ENCODE results near the gene CAB39. TPM values are rescaled to one million over a fixed set of nuclear protein-coding genes. Genes with fewer than 3 reads are reported as not detected.

CAB39 gene
- total and polyA plus RNA-seq, 2 experiments from 2014 or later = 18.7 to 67.5 TPM

DNA sequence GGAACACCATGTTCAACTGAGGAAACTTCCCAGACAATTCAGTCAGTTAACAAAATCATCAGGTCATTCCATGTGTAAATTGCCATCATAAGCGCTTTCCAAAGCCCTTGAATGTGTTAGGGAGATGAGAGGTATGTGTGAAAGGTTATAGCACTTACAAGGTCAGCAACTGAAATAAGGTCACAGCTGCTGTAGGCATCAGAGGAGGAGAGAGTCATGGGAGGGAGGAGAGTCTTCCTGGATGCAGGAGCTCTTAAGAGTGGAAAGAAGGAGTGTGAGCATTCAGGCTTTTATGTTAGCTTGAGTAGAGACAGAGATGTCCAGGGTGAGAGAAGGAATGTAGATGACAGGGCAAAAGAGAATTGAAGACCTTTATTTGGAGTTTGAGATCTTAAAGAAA, 67.0 kb downstream of the CAB39 start:
- Histone ChIP-seq H3K4me2 (no peak overlapping the region), H3K4me1 (ENCODE audit: insufficient read depth) (no peaks in the 10 kb centered on the region), H3K27ac (ENCODE audit: low read depth) (no peak overlapping the region), H2AFZ (no peak overlapping the region), H4K20me1 (replicated peaks; ENCODE audit: insufficient read depth) (peaks cover 9% of the 10 kb centered on the region; the same call in 1 of the 2 replicates), H3K9me2 (ENCODE audit: insufficient read depth) (no peaks in the 10 kb centered on the region), H3K4me3 (no peak overlapping the region), H3K79me2 (replicated peaks; ENCODE audit: insufficient read depth) (peaks cover 57% of the 10 kb centered on the region), H3K36me3 (ENCODE audit: insufficient read depth) (0 out of 2 replicates have a peak, but pooled peaks cover 3% of the 10 kb centered on the region), H3F3A (replicated peaks; ENCODE audit: low read depth) (no peaks in the 10 kb centered on the region), H3K27me3 (ENCODE audit: insufficient read depth) (no peaks in the 10 kb centered on the region)
- peaks cover 29% of the 10 kb centered on the region for H3K36me3 Mint-ChIP-seq (ENCODE audit: low read depth)
- no peaks in the 10 kb centered on the region for H3K27me3 Mint-ChIP-seq (ENCODE audit: insufficient read depth, low read depth, poor library complexity)
- H3K4me3 Mint-ChIP-seq = no peak overlapping the region
- no peak overlapping the region for H3K27ac Mint-ChIP-seq
- peaks cover 10% of the 10 kb centered on the region for H3K9me3 Mint-ChIP-seq
- TF ChIP-seq POLR2AphosphoS5 (IDR thresholded peaks at IDR 0.05; ENCODE audit: low read depth) (no peak), ZNF331 (CRISPR knock-in tag; IDR thresholded peaks at IDR 0.05; ENCODE audit: low read depth) (no peak), ZNF114 (CRISPR knock-in tag; IDR thresholded peaks at IDR 0.05) (no peak), CTCF (conservative IDR thresholded peaks at IDR 0.05; ENCODE audit: low read depth in 2 of 2) (no peak), CREB1 (CRISPR knock-in tag; IDR thresholded peaks at IDR 0.05; ENCODE audit: low read depth) (no peak), STAT1 (IDR thresholded peaks at IDR 0.05; ENCODE audit: unreplicated experiment) (no peak), EZH2 (IDR thresholded peaks at IDR 0.05; ENCODE audit: low read depth, unreplicated experiment) (no peak), NANOG (IDR thresholded peaks at IDR 0.05; ENCODE audit: borderline replicate concordance) (no peak), ETS1 (IDR thresholded peaks at IDR 0.05) (no peak), JUNB (IDR thresholded peaks at IDR 0.05; ENCODE audit: unreplicated experiment) (no peak), EZH2phosphoT487 (IDR thresholded peaks at IDR 0.05; ENCODE audit: unreplicated experiment) (no peak), REST (IDR thresholded peaks at IDR 0.05; ENCODE audit: unreplicated experiment) (no peak)
- TF ChIP-seq, protein P1, sequence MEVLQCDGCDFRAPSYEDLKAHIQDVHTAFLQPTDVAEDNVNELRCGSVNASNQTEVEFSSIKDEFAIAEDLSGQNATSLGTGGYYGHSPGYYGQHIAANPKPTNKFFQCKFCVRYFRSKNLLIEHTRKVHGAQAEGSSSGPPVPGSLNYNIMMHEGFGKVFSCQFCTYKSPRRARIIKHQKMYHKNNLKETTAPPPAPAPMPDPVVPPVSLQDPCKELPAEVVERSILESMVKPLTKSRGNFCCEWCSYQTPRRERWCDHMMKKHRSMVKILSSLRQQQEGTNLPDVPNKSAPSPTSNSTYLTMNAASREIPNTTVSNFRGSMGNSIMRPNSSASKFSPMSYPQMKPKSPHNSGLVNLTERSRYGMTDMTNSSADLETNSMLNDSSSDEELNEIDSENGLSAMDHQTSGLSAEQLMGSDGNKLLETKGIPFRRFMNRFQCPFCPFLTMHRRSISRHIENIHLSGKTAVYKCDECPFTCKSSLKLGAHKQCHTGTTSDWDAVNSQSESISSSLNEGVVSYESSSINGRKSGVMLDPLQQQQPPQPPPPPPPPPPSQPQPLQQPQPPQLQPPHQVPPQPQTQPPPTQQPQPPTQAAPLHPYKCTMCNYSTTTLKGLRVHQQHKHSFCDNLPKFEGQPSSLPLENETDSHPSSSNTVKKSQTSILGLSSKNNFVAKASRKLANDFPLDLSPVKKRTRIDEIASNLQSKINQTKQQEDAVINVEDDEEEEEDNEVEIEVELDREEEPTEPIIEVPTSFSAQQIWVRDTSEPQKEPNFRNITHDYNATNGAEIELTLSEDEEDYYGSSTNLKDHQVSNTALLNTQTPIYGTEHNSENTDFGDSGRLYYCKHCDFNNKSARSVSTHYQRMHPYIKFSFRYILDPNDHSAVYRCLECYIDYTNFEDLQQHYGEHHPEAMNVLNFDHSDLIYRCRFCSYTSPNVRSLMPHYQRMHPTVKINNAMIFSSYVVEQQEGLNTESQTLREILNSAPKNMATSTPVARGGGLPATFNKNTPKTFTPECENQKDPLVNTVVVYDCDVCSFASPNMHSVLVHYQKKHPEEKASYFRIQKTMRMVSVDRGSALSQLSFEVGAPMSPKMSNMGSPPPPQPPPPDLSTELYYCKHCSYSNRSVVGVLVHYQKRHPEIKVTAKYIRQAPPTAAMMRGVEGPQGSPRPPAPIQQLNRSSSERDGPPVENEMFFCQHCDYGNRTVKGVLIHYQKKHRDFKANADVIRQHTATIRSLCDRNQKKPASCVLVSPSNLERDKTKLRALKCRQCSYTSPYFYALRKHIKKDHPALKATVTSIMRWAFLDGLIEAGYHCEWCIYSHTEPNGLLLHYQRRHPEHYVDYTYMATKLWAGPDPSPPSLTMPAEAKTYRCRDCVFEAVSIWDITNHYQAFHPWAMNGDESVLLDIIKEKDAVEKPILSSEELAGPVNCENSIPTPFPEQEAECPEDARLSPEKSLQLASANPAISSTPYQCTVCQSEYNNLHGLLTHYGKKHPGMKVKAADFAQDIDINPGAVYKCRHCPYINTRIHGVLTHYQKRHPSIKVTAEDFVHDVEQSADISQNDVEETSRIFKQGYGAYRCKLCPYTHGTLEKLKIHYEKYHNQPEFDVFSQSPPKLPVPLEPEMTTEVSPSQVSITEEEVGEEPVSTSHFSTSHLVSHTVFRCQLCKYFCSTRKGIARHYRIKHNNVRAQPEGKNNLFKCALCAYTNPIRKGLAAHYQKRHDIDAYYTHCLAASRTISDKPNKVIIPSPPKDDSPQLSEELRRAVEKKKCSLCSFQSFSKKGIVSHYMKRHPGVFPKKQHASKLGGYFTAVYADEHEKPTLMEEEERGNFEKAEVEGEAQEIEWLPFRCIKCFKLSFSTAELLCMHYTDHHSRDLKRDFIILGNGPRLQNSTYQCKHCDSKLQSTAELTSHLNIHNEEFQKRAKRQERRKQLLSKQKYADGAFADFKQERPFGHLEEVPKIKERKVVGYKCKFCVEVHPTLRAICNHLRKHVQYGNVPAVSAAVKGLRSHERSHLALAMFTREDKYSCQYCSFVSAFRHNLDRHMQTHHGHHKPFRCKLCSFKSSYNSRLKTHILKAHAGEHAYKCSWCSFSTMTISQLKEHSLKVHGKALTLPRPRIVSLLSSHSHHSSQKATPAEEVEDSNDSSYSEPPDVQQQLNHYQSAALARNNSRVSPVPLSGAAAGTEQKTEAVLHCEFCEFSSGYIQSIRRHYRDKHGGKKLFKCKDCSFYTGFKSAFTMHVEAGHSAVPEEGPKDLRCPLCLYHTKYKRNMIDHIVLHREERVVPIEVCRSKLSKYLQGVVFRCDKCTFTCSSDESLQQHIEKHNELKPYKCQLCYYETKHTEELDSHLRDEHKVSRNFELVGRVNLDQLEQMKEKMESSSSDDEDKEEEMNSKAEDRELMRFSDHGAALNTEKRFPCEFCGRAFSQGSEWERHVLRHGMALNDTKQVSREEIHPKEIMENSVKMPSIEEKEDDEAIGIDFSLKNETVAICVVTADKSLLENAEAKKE (CRISPR knock-in tag; IDR thresholded peaks at IDR 0.05) = no peak
- DNase-seq (ENCODE audit: low spot score) (no peak), ATAC-seq (no peak)
- H3K4me1 Mint-ChIP-seq = peaks cover 12% of the 10 kb centered on the region
